H9 (cell line): ENCODE data around the gene DENND4A. TPM values are rescaled to one million over a fixed set of nuclear protein-coding genes. Genes with fewer than 3 reads are reported as not detected.

Source experiments
- DNase-seq: peaks from one replicate; pipeline ENCODE4 v3.0.0-alpha.2; 2017
- H2AFZ ChIP-seq: one replicate; pipeline ENCODE4 v1.6.1; 2013; ENCODE audit warnings: mild to moderate bottlenecking, low read length, control low read depth, moderate library complexity
- H2AK5ac ChIP-seq: 2 replicates; pipeline ENCODE4 v1.6.1; 2013; ENCODE audit warnings: low read length, control low read depth, mixed read lengths; ENCODE audit not compliant: insufficient read length
- H2BK120ac ChIP-seq: one replicate; pipeline ENCODE4 v1.6.1; 2013; ENCODE audit warnings: low read depth, mild to moderate bottlenecking, low read length, control low read depth, inconsistent platforms; ENCODE audit not compliant: poor library complexity, severe bottlenecking
- H2BK12ac ChIP-seq: 2 replicates; pipeline ENCODE4 v1.6.1; 2013; ENCODE audit warnings: low read length, control low read depth, mixed read lengths, low read depth; ENCODE audit not compliant: insufficient read length
- H2BK15ac ChIP-seq: 2 replicates; pipeline ENCODE4 v1.6.1; 2013; ENCODE audit warnings: low read depth, low read length, control low read depth
- H2BK20ac ChIP-seq: one replicate; pipeline ENCODE4 v1.6.1; 2013; ENCODE audit warnings: low read depth, mild to moderate bottlenecking, low read length, control low read depth, inconsistent platforms; ENCODE audit not compliant: poor library complexity, severe bottlenecking
- H2BK5ac ChIP-seq: 2 replicates; pipeline ENCODE4 v1.6.1; 2013; ENCODE audit warnings: low read length, control low read depth, mixed read lengths; ENCODE audit not compliant: insufficient read length
- H3K14ac ChIP-seq: 2 replicates; pipeline ENCODE4 v1.6.1; 2013; ENCODE audit warnings: low read length, control low read depth; ENCODE audit not compliant: insufficient read depth
- H3K18ac ChIP-seq: 2 replicates; pipeline ENCODE4 v1.6.1; 2013; ENCODE audit warnings: low read depth, mild to moderate bottlenecking, mixed read lengths, low read length, control low read depth; ENCODE audit not compliant: insufficient read length
- H3K23ac ChIP-seq: 2 replicates; pipeline ENCODE4 v1.6.1; 2013; ENCODE audit warnings: low read length, control low read depth, mixed read lengths, low read depth; ENCODE audit not compliant: insufficient read length
- H3K23me2 ChIP-seq: 2 replicates; pipeline ENCODE4 v1.6.1; 2013; ENCODE audit warnings: low read depth, mild to moderate bottlenecking, mixed read lengths, low read length, control low read depth; ENCODE audit not compliant: insufficient read length, poor library complexity, severe bottlenecking
- H3K27ac ChIP-seq: 2 replicates; pipeline ENCODE4 v1.5.1; 2013; ENCODE audit warnings: low read length, control low read depth, mixed read lengths, low read depth; ENCODE audit not compliant: insufficient read length
- H3K27me3 ChIP-seq: 2 replicates; pipeline ENCODE4 v1.6.1; 2013; ENCODE audit warnings: low read length, control low read depth, inconsistent platforms; ENCODE audit not compliant: insufficient read depth
- H3K4ac ChIP-seq: 2 replicates; pipeline ENCODE4 v1.6.1; 2013; ENCODE audit warnings: low read depth, mild to moderate bottlenecking, control low read depth, inconsistent platforms, low read length, moderate library complexity
- H3K4me1 ChIP-seq: 2 replicates; pipeline ENCODE4 v1.6.1; 2013; ENCODE audit warnings: low read length, control low read depth, inconsistent platforms; ENCODE audit not compliant: insufficient read depth
- H3K4me2 ChIP-seq: 2 replicates; pipeline ENCODE4 v1.6.1; 2013; ENCODE audit warnings: low read length, control low read depth, mixed read lengths; ENCODE audit not compliant: insufficient read length, insufficient read depth
- H3K56ac ChIP-seq: 2 replicates; pipeline ENCODE4 v1.6.1; 2013; ENCODE audit warnings: low read depth, mild to moderate bottlenecking, mixed read lengths, low read length, control low read depth; ENCODE audit not compliant: insufficient read length
- H3K79me1 ChIP-seq: 2 replicates; pipeline ENCODE4 v1.6.1; 2013; ENCODE audit warnings: low read depth, mild to moderate bottlenecking, moderate library complexity, low read length, control low read depth, inconsistent platforms; ENCODE audit not compliant: insufficient read depth, poor library complexity, severe bottlenecking
- H3K79me2 ChIP-seq: 2 replicates; pipeline ENCODE4 v1.6.1; 2013; ENCODE audit warnings: low read length, control low read depth, inconsistent platforms; ENCODE audit not compliant: insufficient read depth
- H3K9ac ChIP-seq: 2 replicates; pipeline ENCODE4 v1.6.1; 2013; ENCODE audit warnings: low read length, control low read depth, mixed read lengths; ENCODE audit not compliant: insufficient read length; ENCODE audit errors: extremely low read depth
- H3K9me3 ChIP-seq: one replicate; pipeline ENCODE4 v1.6.1; 2013; ENCODE audit warnings: low read depth, low read length, inconsistent platforms; ENCODE audit not compliant: control insufficient read depth
- H3T11ph ChIP-seq: one replicate; pipeline ENCODE4 v1.6.1; 2013; ENCODE audit warnings: mild to moderate bottlenecking, low read length, control low read depth, inconsistent platforms
- H4K20me1 ChIP-seq: one replicate; pipeline ENCODE4 v1.6.1; 2013; ENCODE audit not compliant: control insufficient read depth, insufficient read length, insufficient read depth
- H4K5ac ChIP-seq: 2 replicates; pipeline ENCODE4 v1.6.1; 2013; ENCODE audit warnings: low read depth, mild to moderate bottlenecking, mixed read lengths, low read length, control low read depth; ENCODE audit not compliant: insufficient read length
- H4K8ac ChIP-seq: replicated peaks from 2 replicates; pipeline ENCODE4 v1.6.1; 2013; ENCODE audit warnings: low read length, control low read depth, mixed read lengths, low read depth; ENCODE audit not compliant: insufficient read length
- H4K91ac ChIP-seq: 2 replicates; pipeline ENCODE4 v1.6.1; 2013; ENCODE audit warnings: low read depth, mild to moderate bottlenecking, moderate library complexity, mixed read lengths, low read length, control low read depth; ENCODE audit not compliant: insufficient read length
- H3K27ac Mint-ChIP-seq, 3 experiments: 2 replicates in 2 of 3; 3 replicates in 1 of 3; pipeline ENCODE4 v1.8.0; 2020 to 2021; ENCODE audit warnings: mixed read lengths in 3 of 3, mild to moderate bottlenecking in 1 of 3, moderate library complexity in 1 of 3
- H3K27me3 Mint-ChIP-seq: 2 replicates; pipeline ENCODE4 v1.8.0; 2021; ENCODE audit warnings: low read depth, mild to moderate bottlenecking, moderate library complexity, mixed read lengths
- H3K36me3 Mint-ChIP-seq, 3 experiments: 2 replicates in 2 of 3; 3 replicates in 1 of 3; pipeline ENCODE4 v1.8.0; 2020 to 2021; ENCODE audit warnings: low read depth in 3 of 3, mixed read lengths in 3 of 3; ENCODE audit not compliant: insufficient read depth in 1 of 3
- H3K4me1 Mint-ChIP-seq, 2 experiments: 2 replicates each; pipeline ENCODE4 v1.8.0; 2020; ENCODE audit warnings: mixed read lengths in 2 of 2
- H3K4me3 Mint-ChIP-seq, 2 experiments: 2 replicates in 1 of 2; 3 replicates in 1 of 2; pipeline ENCODE4 v1.8.0; 2020 to 2021; ENCODE audit warnings: mild to moderate bottlenecking in 2 of 2, mixed read lengths in 2 of 2, moderate library complexity in 1 of 2
- H3K9me3 Mint-ChIP-seq, 2 experiments: 2 replicates in 1 of 2; 3 replicates in 1 of 2; pipeline ENCODE4 v1.8.0; 2020; ENCODE audit warnings: mild to moderate bottlenecking in 2 of 2, mixed read lengths in 2 of 2, moderate library complexity in 1 of 2
- CTCF ChIP-seq: fragments of 200-600 bp; sonication (generic); conservative IDR thresholded peaks from 3 replicates; pipeline ENCODE4 v1.8.0; 2021; ENCODE audit warnings: antibody characterized with exemption, mild to moderate bottlenecking
- WGBS: extraction: QIAGEN DNeasy Blood & Tissue Kit; methylation state at CpG from one replicate; pipeline ENCODE4 v1.1.7; 2013; ENCODE audit warnings: missing lambda C conversion rate, low lambda C conversion rate, mixed read lengths; ENCODE audit not compliant: insufficient read length; ENCODE audit errors: extremely low coverage; 5-methylcytosine and 5-hydroxymethylcytosine counted together
- total RNA-seq: library from RNA; stranded (reverse); gene quantifications from 2 replicates; pipeline ENCODE4 v1.2.1, GENCODE V29; 2021

DENND4A gene
- total RNA-seq, 1 experiment from 2014 or later = 4.7 TPM

DNA sequence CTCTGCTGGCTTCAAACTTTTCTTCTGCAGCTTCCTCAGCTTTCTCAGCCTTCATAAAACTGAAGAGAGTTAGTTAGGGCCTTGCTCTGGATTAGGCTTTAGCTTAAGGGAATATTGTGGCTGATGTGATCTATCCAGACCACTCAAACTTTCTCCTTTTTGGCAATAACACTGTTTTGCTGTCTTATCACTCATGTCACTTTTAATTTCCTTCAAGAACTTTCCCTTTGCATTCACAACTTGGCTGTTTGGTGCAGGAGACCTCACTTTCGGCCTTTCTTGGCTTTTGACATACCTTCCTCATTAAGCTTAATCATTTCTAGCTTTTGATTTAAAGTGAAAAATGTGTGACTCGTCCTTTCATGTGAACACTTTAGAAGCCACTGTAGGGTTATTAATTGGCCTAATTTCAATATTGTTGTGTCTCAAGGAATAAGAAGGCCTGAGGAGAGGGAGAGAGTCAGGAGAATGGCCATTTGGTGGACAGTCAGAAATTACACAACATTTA is 109.6 kb downstream of the DENND4A start:
- no peak overlapping the region for H4K8ac ChIP-seq
- DNase-seq = no peak
- H3K9me3 Mint-ChIP-seq = no peaks in the 10 kb centered on the region

More for the DNA sequence above, 109.6 kb downstream of the DENND4A start:
- Histone ChIP-seq H3K23ac (no peak overlapping the region), H3K9me3 (no peaks in the 10 kb centered on the region), H2BK15ac (no peak overlapping the region), H2AK5ac (no peak overlapping the region), H3K27me3 (no peaks in the 10 kb centered on the region), H2BK5ac (no peak overlapping the region), H4K5ac (no peak overlapping the region), H3K79me2 (no peaks in the 10 kb centered on the region), H3K79me1 (no peaks in the 10 kb centered on the region), H3K56ac (no peak overlapping the region), H2BK20ac (no peak overlapping the region), H3K9ac (no peak overlapping the region), H3T11ph (no peak overlapping the region), H2BK12ac (no peak overlapping the region), H3K4me2 (no peak overlapping the region), H2AFZ (no peak overlapping the region), H3K23me2 (no peaks in the 10 kb centered on the region), H2BK120ac (no peak overlapping the region), H3K14ac (no peak overlapping the region), H3K4me1 (no peaks in the 10 kb centered on the region), H3K18ac (no peak overlapping the region), H4K91ac (no peak overlapping the region), H3K27ac (no peak overlapping the region), H4K20me1 (no peaks in the 10 kb centered on the region), H3K4ac (no peak overlapping the region)
- WGBS = no CpG with 5 or more reads among the region's 2 CpGs
- TF ChIP-seq CTCF = no peak
- no peaks in the 10 kb centered on the region for H3K36me3 Mint-ChIP-seq
- H3K4me3 Mint-ChIP-seq = no peak overlapping the region
- no peak overlapping the region for H3K27ac Mint-ChIP-seq
- H3K4me1 Mint-ChIP-seq = no peaks in the 10 kb centered on the region
- no peaks in the 10 kb centered on the region for H3K27me3 Mint-ChIP-seq
